Upper lobe of left lung (tissue), 4 donors: ENCODE measurements around the gene RERE.

Experiments used
- CTCF ChIP-seq, 6 experiments: fragments of 450-650 bp in 4 of 6; fragments of 200-600 bp in 2 of 6; sonication (generic) in 2 of 6; IDR thresholded peaks; one replicate each; pipeline ENCODE4 v1.5.1; 2016 to 2019; ENCODE audit warnings: antibody characterized with exemption in 6 of 6
- EP300 ChIP-seq, 4 donors: sonication (generic); formaldehyde crosslinking; IDR thresholded peaks; one replicate each; pipeline ENCODE4 v1.5.1; 2017; ENCODE audit warnings: antibody characterized with exemption in 4 of 4, control low read depth in 2 of 4
- POLR2A ChIP-seq, 4 donors: fragments of 450-650 bp; IDR thresholded peaks; one replicate each; pipeline ENCODE4 v1.5.1; 2016 to 2017; ENCODE audit warnings: antibody characterized with exemption in 4 of 4, mild to moderate bottlenecking in 2 of 4

GRCh38 chr1:8317647-8318381 lies 499.6 kb downstream of the RERE start, which contains the start of gene SLC45A1:
- peak in 1 of 6 experiments; percentile 18 for TF ChIP-seq CTCF (IDR thresholded peaks at IDR 0.05)
- peak in 1 of 4 donors; percentile 51 for TF ChIP-seq POLR2A (IDR thresholded peaks at IDR 0.05)
- TF ChIP-seq EP300 (IDR thresholded peaks at IDR 0.05) = no peak
